Smooth muscle cell of the brain vasculature (primary cell): ENCODE measurements around the gene FRMD1.

ENCODE experiments used
- DNase-seq: peaks from one replicate; pipeline ENCODE4 v3.0.0-alpha.2; 2012; ENCODE audit warnings: low read depth, low spot score

Gene FRMD1

GRCh38 chr6:168043193-168043847 lies 35.7 kb downstream of the FRMD1 start:
- no peak for DNase-seq

- no peak for DNase-seq
Measured at GRCh38 chr6:168042426-168043192, 36.4 kb downstream of the FRMD1 start.

DNA sequence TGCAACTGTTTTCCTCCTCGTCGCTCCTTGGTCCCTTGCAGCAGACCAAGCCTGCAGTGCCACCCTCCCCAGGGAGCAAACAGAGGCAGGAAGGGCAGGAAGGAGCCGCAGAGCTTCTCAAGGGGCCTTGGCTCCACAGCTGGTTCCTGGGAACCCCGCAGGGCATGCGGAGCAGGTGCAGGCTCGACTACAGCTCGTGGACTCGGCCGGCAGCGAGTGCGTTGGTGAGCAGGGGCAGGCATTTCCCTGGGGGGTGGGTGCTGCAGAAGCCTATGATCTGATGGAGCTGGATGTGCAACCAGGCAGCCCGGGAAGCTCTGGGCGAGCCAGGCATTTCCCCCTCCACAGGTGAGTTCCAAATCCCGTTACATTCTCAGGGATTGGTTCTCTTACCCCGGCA lies 37.1 kb downstream of the FRMD1 start:
- no peak for DNase-seq

DNA sequence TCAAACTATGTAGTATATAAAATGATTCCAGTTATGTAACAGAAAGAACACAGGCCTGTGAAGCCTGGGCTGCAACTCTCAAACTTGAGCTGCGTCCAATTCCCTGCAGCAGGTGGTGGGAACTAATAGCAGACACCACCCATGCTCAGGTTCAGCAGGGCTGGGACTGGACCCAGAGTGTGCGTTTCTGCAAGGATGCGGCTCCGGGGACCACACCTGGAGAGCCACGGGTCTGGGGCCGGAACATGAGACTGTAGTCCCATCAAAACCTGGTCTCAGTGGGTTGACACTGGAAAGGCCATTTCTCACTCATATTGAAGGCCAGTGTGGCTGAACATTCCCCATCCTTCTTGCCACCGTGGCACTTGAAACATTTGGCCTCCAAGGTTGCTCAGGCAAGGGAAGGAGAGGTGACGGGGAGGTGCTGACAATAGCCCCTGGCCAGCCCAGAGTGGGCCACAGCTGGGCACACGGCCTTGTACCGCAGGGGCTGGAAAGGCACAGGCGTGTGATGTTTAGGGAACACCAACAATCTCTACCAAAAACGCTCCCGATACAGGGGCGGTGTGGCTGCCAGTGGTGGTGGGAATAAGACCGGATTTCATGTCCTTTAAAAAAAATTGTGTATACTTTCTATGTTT lies 38.0 kb downstream of the FRMD1 start:
- DNase-seq: no peak

- DNase-seq: no peak
Measured at GRCh38 chr6:168039849-168040248, 39.2 kb downstream of the FRMD1 start.

- no peak for DNase-seq
Measured at GRCh38 chr6:168039301-168039700, 39.7 kb downstream of the FRMD1 start.

DNA sequence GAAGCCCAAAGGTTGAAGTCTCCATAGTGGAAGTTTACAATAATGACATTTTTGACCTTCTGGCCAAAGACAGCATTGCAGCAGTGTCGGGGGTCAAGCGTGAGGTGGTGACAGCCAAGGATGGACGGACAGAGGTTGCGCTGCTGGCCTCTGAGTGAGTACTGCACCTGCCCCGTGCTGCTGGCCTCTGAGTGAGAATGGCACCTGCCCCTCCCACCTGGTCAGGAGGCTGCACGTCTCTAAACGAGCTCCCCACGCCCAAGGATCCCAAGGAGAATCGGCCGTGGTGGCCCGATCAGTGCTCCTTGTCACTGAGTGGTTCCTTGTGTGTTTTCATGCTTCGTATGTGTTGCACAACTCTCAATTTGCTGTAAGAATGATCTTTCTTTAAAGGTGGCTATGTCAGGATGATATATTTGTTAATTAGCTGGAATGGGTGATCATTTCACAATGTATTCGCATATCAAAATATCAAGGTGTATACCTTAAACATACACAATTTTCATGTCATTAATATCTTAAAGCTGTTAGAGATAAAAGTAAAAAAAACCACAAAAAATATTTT lies 40.4 kb downstream of the FRMD1 start:
- DNase-seq: no peak

GRCh38 chr6:168037856-168038255 lies 41.2 kb downstream of the FRMD1 start:
- DNase-seq: no peak

DNA sequence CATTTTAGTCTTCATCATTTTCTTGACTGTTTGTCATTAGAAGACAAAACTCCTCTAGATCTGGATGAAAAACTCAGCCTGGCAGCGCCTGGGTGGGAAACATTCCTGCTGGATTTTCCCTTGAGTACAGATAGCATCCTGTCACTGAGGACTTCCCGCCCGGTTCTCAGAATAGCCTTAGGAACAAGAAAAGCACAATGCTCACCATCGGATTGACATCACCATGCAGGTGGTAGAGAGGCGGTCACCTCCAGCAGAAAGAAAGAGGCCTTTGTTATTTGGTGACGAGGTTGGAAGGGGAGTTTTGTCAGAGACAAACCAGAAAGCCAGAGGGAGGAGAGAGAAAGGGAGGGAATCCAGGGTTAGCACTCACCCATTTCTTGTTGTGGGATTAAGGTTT lies 41.8 kb downstream of the FRMD1 start:
- no peak for DNase-seq

- no peak for DNase-seq
Measured at GRCh38 chr6:168035661-168036545, 43.1 kb downstream of the FRMD1 start.

DNA sequence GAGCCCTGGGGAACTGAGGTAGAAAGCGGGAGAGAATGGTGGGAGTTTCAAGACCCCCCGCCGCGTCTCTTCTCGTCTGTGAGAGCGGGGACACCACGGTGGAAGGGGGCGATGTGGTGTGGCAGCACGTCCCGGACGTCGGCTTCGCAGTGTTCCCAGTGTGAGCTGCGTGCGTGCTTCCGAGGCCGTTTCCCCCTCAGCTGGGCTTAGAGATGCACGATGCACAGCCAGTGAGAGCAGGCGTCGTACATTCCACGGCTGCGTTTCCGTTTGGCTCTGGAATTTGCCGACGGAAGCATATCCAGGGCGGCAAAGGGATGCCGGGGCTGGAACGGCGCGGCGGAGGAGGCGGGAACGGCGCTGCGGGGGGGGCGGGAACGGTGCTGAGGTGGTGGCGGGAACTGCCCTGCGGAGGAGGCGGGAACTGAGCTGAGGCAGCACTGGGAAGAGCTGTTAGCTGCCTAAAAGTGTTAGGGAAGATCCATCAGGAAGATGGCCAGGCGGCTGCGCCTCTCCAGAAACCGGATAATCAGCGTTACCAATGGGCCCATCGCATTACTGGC lies 43.8 kb downstream of the FRMD1 start:
- DNase-seq: no peak

GRCh38 chr6:168034537-168034936 lies 44.5 kb downstream of the FRMD1 start:
- no peak for DNase-seq

GRCh38 chr6:168033791-168034190 lies 45.2 kb downstream of the FRMD1 start:
- DNase-seq: no peak

DNA sequence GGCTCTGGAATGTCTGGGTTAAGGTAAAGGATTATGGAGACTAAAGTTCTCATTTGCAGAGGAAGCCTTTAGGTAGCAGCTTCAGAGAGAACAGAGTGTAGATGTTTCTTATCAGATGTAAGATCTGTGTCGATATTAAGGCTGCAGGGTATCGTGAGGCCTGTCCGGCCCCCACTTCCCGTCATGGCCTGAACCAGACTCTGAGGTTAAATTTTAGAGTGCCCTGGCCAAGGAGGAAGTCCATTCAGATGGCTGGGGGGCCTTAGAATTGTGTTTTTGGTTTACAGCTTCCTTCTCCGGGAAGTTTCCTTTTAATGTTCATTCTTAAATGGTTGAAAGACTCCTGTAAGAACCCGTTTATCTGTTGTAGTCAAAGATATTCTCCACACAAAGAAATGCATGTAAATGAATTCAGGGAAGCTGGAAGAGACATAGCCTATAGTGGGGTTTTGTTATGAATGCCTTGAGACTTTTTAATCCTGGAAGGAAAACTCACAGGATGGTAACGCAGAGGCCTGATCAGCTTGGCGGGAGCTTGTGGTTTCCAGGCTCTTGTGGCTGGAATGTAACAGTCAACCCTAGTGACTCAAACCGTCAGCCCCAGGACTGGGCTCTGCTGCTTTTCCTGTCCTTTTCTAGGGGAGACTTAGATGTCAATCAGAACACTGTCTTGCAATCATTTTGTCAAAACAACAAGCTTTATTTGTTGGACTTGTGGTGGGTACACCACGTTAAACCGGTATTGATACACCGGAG lies 46.8 kb downstream of the FRMD1 start:
- DNase-seq: peak; percentile 33

- no peak for DNase-seq
Measured at GRCh38 chr6:168031411-168031971, 47.5 kb downstream of the FRMD1 start.

GRCh38 chr6:168030908-168031307 lies 48.1 kb downstream of the FRMD1 start:
- no peak for DNase-seq

DNA sequence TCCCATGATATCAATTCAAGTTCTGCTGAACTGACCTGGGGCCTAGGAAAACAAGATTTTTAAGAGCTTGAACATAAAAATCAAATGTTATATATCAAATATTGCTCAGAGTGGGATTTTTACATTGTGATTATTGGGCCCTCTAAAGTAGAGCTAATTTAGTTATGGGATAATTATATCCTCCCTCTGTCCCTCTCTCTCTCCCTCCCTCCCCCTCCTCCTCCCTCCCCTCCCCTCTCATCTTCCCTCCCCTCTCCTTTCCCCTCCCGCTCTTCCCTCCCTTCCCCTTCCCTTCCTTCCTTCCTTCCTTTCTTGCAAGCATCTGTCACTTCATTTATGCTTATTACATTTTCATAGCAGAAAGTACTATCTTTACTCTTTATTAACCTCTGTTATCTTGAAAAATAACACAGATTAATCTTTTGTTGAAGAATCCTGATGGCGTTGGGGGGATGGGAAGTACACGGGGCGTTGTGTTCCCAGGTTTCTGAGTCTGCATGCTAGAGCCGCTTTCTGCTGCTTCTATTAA lies 48.7 kb downstream of the FRMD1 start:
- DNase-seq: no peak

DNA sequence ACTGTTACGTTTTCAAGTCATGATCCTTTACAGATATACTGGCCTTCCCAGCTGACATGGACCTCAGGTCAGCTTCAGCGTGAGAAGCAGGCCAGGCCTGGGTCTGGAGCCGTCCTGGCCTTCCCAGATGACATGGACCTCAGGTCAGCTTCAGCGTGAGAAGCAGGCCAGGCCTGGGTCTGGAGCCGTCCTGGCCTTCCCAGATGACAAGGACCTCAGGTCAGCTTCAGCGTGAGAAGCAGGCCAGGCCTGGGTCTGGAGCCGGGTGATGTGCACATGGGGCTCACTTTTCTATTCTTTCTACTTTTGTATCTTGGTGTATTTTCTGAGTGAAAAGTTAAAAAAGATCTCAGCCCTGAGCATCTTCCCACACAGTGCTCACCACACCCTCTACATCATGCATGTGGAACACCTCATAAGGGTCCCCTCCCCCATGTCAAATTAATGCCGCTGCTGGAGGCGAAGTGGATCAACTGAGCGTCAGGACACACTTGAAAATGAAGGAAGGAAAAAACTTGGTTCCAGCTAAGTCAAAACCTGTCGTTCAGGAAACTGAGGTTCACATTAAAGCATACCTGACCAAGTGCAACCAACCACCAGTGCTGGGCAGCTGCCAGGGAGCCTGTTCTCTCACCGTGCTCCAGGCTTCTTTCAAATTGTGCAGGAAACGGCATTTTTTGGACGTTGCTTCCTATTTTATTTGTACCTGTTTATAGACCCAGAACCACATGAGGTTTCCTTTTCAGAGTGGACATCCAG lies 49.4 kb downstream of the FRMD1 start:
- DNase-seq: no peak

DNA sequence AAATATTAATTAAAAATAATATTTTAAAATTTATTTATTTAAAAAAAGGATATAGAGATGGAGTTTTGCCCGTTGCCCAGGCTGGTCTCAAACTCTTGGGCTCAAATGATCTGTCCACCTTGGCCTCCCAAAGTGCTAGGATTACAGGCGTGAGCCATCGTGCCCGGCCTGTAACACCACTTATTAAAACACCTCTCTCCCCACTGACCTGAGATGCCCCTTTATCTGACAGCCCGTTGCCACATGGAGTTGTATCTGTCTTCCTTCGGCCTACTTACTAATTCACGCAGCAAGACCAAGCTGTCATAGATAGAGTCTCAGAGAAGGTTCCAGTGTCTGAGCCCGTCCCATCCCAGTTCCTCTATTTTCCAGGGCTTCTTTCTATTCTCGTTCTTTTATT lies 50.8 kb downstream of the FRMD1 start:
- DNase-seq: no peak
